A673 (cell line): ENCODE data around the gene VPS4B.

Experiments
- EZH2 ChIP-seq: fragments of 200-600 bp; sonication (generic); IDR thresholded peaks from 2 replicates; pipeline ENCODE4 v1.6.1; 2017; ENCODE audit warnings: borderline replicate concordance, low read depth, mild to moderate bottlenecking, mixed read lengths, antibody characterized with exemption, low read length; ENCODE audit not compliant: poor library complexity, severe bottlenecking
- TF ChIP-seq, protein P1 (sequence below): fragments of 300-800, 200-600 bp; sonication (generic); conservative IDR thresholded peaks from 2 replicates; pipeline ENCODE4 v1.5.1; 2017; ENCODE audit warnings: low read depth, mild to moderate bottlenecking, antibody characterized with exemption, low read length, moderate library complexity, mixed read lengths

DNA sequence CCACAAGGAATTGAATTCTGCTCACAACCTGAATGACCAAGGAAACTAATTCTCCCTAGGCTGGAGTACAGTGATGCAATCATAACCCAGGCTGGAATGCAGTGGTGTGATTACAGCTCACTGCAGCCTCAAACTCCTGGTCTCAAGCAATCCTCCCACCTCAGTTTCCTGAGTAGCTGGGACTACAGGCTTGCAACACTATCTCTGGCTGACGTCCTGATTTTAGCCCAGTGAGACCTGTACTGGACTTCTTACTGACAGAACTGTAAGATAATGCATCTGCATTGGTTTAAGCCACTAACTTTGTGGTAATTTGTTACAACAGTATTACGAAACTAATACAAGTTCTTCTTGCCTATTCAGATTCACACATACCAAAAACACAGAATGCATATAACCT, 45.7 kb downstream of the VPS4B start:
- TF ChIP-seq, protein P1, sequence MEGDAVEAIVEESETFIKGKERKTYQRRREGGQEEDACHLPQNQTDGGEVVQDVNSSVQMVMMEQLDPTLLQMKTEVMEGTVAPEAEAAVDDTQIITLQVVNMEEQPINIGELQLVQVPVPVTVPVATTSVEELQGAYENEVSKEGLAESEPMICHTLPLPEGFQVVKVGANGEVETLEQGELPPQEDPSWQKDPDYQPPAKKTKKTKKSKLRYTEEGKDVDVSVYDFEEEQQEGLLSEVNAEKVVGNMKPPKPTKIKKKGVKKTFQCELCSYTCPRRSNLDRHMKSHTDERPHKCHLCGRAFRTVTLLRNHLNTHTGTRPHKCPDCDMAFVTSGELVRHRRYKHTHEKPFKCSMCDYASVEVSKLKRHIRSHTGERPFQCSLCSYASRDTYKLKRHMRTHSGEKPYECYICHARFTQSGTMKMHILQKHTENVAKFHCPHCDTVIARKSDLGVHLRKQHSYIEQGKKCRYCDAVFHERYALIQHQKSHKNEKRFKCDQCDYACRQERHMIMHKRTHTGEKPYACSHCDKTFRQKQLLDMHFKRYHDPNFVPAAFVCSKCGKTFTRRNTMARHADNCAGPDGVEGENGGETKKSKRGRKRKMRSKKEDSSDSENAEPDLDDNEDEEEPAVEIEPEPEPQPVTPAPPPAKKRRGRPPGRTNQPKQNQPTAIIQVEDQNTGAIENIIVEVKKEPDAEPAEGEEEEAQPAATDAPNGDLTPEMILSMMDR, result no peak
- no peak for TF ChIP-seq EZH2
